Activated CD4-positive, alpha-beta T cell treated with anti-CD3 and anti-CD28 coated beads for 4 hours (primary cell): ENCODE results near the gene SNTG2.

Source experiments
- DNase-seq, 2 donors: peaks; one replicate each; pipeline ENCODE4 v3.0.0-alpha.2; 2020

The SNTG2 gene

DNA sequence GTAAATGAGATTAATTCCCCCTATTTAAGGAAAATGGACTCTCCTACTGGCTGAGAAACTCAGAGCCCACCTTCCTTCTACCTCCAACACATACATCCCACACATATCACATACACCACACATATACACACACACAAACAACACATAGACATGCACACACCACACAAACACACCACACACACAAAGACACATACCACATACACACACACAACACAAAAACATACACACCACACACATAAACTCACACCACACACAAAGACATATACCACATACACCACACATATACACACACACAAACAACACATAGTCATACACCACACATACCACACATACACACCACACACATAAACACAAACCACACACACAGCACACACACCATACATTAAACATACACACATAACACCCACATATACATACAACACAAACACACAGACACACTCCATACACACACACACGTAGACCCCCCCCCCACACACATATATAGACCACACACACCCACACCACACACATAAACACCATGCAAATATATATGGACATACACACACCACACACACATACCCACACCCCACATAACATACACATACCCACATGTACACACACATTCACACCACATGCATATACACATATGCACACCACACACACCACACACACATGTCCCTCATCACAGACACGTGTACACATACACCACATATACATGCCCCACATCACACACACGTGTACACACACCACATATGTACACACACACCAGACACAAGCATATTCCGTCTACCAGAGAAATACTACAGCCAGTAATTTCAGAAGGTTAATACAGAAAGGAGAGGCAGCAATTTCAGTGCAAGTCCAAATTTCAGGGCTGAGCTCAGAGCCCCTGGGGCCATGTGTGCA, 204.3 kb downstream of the SNTG2 start:
- no peak for DNase-seq

- DNase-seq, result no peak
These were observed 205.4 kb downstream of the SNTG2 start for GRCh38 chr2:1156059-1156458.

DNA sequence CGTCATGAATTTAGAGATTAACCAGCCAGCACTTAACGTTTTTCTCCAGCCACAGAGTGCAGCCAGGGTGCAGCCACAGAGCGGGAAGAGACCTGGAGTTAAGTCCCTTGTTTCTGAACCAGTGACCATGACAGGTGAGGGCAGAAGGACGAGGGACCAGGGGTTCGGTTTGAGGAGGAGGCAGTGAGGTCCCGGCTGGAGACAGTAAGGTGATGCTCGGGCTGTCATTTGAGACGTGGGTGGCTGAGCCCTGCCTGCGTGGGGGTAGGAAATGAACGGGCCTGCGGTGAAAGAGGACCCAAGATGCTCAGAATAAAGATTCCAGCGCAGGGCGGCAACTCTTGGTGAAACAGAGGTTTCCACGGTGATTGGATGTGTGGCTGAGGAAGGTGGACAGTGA, 205.9 kb downstream of the SNTG2 start:
- DNase-seq, result no peak

GRCh38 chr2:1157107-1157506, 206.5 kb downstream of the SNTG2 start:
- no peak for DNase-seq

DNA sequence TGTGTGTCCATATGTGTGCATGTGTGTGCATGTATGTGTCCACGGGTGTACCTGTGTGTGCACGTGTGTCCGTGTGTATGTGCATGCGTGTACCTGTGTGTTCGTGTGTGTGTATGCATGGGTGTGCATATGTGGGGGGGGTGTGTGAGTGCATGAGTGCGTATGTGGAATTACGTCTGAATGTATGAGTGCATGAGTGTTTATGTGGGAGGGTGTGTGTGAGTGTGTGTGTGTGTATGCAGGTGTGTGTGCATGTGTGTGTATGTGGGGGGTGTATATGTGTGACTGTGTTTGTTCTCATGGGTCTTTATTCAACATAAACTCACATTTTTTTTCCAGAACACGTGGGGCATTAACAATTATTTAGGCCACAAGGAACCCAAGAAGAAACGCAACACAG, 208.4 kb downstream of the SNTG2 start:
- DNase-seq, result no peak

- no peak for DNase-seq
These were observed 211.6 kb downstream of the SNTG2 start for GRCh38 chr2:1162246-1162645.

DNA sequence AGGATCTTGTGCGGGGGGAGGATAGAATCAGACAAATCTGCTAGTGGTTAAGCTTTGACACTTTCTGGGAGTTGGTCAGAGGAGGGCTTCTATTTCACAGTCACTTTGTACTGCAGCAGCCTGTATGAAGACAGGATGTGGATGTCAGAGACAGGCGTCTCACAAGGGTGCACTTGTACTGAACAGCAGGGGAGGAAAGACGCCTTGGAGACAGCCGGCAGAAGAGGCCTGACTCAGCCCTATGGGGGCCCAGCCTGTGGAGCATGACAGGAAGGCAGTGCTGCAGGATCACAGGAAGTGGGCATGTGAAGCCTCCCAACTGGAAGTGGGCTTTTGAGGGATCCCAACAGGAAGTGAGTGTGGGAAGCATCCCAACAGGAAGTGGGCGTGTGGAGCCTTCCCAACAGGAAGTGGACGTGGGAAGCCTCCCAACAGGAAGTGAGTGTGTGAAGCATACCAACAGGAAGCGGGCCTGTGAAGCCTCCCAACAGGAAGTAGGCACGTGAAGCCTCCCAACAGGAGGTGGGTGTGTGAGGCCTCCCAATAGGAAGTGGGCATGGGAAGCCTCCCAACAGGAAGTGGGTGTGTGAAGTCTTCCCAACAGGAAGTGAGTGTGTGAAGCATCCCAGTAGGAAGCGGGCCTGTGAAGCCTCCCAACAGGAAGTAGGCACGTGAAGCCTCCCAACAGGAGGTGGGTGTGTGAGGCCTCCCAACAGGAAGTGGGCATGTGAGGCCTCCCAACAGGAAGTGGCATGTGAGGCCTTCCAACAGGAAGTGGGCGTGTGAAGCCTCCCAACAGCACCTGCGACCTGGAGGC, 212.3 kb downstream of the SNTG2 start:
- peak; percentile 14 to 18 for DNase-seq

DNA sequence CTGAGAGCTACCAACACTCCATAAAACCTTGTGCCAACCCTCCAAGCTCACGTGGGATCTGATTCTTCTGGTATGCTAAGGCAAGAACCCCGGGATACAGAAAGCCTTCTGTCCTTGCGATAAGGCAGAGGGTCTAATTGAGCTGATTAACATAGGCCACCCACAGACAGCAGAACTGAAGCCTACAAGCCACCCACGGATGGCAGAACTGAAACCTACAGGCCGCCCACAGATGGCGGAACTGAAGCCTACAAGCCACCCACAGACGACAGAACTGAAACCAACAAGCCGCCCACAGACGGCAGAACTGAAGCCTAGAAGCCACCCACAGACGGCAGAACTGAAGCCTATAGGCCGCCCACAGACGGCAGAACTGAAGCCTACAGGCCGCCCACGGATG, 216.3 kb downstream of the SNTG2 start:
- peak in 1 of 2 donors; percentile 5 for DNase-seq

- DNase-seq, result no peak
These were observed 218.2 kb downstream of the SNTG2 start for GRCh38 chr2:1168846-1169245.

GRCh38 chr2:1169291-1169949, 218.8 kb downstream of the SNTG2 start:
- DNase-seq, result no peak

- no peak for DNase-seq
These were observed 219.6 kb downstream of the SNTG2 start for GRCh38 chr2:1170241-1170640.

- DNase-seq, result no peak
These were observed 220.1 kb downstream of the SNTG2 start for GRCh38 chr2:1170711-1171110.

DNA sequence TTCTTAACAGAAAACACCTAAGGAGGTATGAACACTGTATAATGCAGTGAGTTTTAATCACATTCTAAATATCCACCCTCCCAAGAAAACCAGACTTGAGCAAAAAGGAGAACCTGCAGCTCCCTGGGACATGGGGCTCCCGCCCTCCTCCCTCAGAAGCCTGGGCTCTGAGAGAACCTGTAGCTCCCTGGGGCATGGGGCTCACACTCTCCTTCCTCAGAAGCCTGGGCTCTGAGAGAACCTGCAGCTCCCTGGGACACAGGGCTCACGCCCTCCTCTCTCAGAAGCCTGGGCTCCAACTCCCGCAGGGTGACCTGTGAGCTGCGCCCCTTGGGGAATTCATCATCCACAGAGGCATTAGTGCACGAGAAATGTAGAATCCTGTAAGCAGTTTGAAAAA, 222.9 kb downstream of the SNTG2 start:
- no peak for DNase-seq

GRCh38 chr2:1181893-1182292, 231.2 kb downstream of the SNTG2 start:
- DNase-seq, result no peak

DNA sequence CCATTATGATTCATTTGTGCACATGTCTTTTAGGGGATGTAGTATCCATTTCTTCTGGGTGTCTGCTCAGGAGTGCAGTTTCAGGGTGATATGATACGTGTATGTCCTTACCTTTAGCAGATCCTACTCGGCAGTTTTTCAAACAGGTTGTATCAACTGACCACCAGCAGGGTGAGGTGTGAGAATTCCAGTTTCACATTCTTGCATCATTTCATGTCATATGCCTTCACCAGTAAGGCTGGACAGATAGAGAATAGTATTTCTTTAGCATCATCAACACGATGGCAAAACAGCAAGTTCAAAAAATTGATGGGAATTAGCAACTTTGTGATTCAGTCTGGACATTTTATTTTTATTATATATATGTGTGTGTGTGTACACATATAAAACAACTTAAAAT, 232.7 kb downstream of the SNTG2 start:
- no peak for DNase-seq

DNA sequence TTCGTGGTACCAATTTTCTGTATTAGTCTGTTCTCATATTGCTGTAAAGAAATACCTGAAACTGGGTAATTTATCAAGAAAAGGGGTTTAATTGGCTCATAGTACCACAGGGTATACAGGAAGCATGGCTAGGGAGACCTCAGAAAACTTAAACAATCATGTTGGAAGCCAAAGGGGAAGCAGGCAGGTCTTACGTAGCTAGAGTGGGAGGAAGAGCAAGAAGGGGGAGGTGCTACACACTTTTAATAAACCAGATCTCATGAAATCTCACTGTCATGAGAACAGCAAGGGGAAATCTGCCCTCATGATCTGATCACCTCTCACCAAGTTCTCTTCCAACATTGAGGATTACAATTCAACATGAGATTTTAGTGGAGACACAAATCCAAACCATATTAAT, 235.8 kb downstream of the SNTG2 start:
- no peak for DNase-seq

GRCh38 chr2:1187189-1187588, 236.5 kb downstream of the SNTG2 start:
- DNase-seq, result no peak

GRCh38 chr2:1192121-1192520, 241.5 kb downstream of the SNTG2 start:
- no peak for DNase-seq

DNA sequence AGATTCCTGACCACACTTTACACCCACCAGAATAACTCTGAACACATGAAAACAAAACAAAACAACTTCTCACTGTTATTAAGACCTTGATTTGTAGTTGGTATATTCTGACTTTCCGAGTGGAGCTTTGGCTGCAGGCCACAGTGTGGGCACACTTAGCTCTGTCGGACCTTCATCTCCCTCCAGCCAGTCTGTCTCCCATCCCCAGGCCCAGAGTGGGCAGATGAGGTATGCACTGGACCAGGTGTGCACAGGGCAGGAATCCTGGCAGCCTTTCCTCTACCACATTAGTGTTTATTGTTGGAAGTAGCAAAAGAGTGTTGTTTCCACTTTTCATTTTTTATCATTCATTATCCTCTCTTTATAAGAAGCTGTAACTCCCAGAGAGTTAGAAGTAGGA, 243.2 kb downstream of the SNTG2 start:
- no peak for DNase-seq

DNA sequence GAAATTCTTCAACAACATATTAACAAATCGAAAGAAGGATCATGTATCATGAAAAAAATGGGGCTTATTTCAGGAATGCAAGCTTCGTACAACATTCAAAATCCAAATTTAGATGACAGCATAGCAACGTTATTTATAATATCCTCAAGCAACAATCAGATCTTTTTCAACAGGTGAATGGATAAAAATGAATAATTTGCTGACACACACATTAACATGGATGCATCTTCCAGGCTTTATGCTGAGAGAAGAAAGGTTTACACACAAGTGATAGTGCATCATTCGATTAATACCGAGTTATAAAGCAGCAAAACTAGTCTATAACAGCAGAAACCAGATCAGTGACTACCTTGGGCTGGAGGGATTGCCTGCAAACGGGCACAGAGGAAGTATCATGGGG, 253.1 kb downstream of the SNTG2 start:
- DNase-seq, result no peak

- DNase-seq, result no peak
These were observed 255.2 kb downstream of the SNTG2 start for GRCh38 chr2:1205853-1206252.

GRCh38 chr2:1207962-1208510, 257.4 kb downstream of the SNTG2 start:
- no peak for DNase-seq

DNA sequence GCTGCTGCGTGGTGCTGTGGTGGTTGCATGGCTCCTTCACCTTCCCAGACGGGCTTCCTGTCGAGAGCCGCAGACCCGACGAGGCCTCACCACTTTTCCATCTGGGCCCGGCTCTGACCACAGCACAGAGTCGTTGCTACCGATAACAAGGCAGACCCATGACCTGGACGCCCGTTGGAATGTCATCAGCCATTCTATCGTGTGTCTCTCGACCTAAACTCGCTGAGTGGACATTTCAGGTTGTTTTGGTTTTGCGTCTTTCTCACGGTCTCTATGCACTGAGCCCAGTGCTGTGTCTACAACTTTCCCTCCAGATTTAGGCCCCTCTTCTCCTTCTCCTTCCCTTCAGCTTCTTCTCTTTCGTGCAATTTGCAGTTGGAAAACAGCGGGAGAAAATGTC, 257.9 kb downstream of the SNTG2 start:
- no peak for DNase-seq
